ENCODE results near the gene BMAL1.

- TF ChIP-seq POLR2AphosphoS5 (IDR thresholded peaks at IDR 0.05; ENCODE audit: borderline replicate concordance, low read depth, low read length) (no peak), EZH2 (IDR thresholded peaks at IDR 0.05) (no peak)
Observed at GRCh38 chr11:13301522-13301921, 23.9 kb downstream of the BMAL1 start.
